Measurements from ENCODE around the gene FKBP1A.
"Not testable (repeated sequence)": the region's sequence is repeated elsewhere in the genome, so short reads cannot be mapped to it uniquely, and the experiment has no call there.

The FKBP1A gene

GRCh38 chr20:1353956-1354355, 38.9 kb downstream of the FKBP1A start:
- peaks cover 90% of the 10 kb centered on the region for H3K36me3 Mint-ChIP-seq (ENCODE audit: low read depth)
- H3K9me3 Mint-ChIP-seq: peaks cover 45% of the 10 kb centered on the region
- no peaks in the 10 kb centered on the region for H3K4me1 Mint-ChIP-seq
- no peaks in the 10 kb centered on the region for H3K27me3 Mint-ChIP-seq (ENCODE audit: low read depth)
- H3K27ac Mint-ChIP-seq: no peak overlapping the region
- no peak for TF ChIP-seq CTCF (IDR thresholded peaks at IDR 0.05; ENCODE audit: unreplicated experiment in 3 of 3)
- H3K4me3 Mint-ChIP-seq: no peak overlapping the region

- Mint-ChIP-seq H3K9me3 (peaks cover 39% of the 10 kb centered on the region), H3K36me3 (ENCODE audit: low read depth) (peaks cover 58% of the 10 kb centered on the region), H3K27me3 (ENCODE audit: low read depth) (no peaks in the 10 kb centered on the region), H3K27ac (no peak overlapping the region), H3K4me3 (no peak overlapping the region), H3K4me1 (no peaks in the 10 kb centered on the region)
- no peak for TF ChIP-seq CTCF (IDR thresholded peaks at IDR 0.05; ENCODE audit: unreplicated experiment in 3 of 3)
Observed at GRCh38 chr20:1346315-1346969, 46.4 kb downstream of the FKBP1A start.

GRCh38 chr20:1345756-1346093, 47.1 kb downstream of the FKBP1A start:
- H3K36me3 Mint-ChIP-seq (ENCODE audit: low read depth): peaks cover 51% of the 10 kb centered on the region
- no peaks in the 10 kb centered on the region for H3K4me1 Mint-ChIP-seq
- no peak overlapping the region for H3K4me3 Mint-ChIP-seq
- H3K9me3 Mint-ChIP-seq: peaks cover 31% of the 10 kb centered on the region
- no peak overlapping the region for H3K27ac Mint-ChIP-seq
- TF ChIP-seq CTCF (IDR thresholded peaks at IDR 0.05; ENCODE audit: unreplicated experiment in 3 of 3): no peak
- no peaks in the 10 kb centered on the region for H3K27me3 Mint-ChIP-seq (ENCODE audit: low read depth)

- Mint-ChIP-seq H3K27me3 (ENCODE audit: low read depth) (no peaks in the 10 kb centered on the region), H3K9me3 (peaks cover 27% of the 10 kb centered on the region), H3K36me3 (ENCODE audit: low read depth) (peaks cover 46% of the 10 kb centered on the region)
Observed at GRCh38 chr20:1345030-1345755, 47.7 kb downstream of the FKBP1A start.

GRCh38 chr20:1343446-1344124, 49.3 kb downstream of the FKBP1A start:
- H3K27me3 Mint-ChIP-seq (ENCODE audit: low read depth); H3K4me3 Mint-ChIP-seq; H3K4me1 Mint-ChIP-seq; H3K27ac Mint-ChIP-seq: not testable (repeated sequence)
- H3K36me3 Mint-ChIP-seq (ENCODE audit: low read depth): peaks cover 31% of the 10 kb centered on the region
- H3K9me3 Mint-ChIP-seq: peaks cover 16% of the 10 kb centered on the region

More at GRCh38 chr20:1345030-1345755, 47.7 kb downstream of the FKBP1A start:
- no peak for TF ChIP-seq CTCF (IDR thresholded peaks at IDR 0.05; ENCODE audit: unreplicated experiment in 3 of 3)
- Mint-ChIP-seq H3K4me3 (no peak overlapping the region), H3K27ac (no peak overlapping the region), H3K4me1 (no peaks in the 10 kb centered on the region)

- Mint-ChIP-seq H3K4me3 (no peak overlapping the region), H3K36me3 (ENCODE audit: low read depth) (peaks cover 16% of the 10 kb centered on the region), H3K27me3 (ENCODE audit: low read depth) (no peaks in the 10 kb centered on the region), H3K27ac (no peak overlapping the region), H3K9me3 (peaks cover 3% of the 10 kb centered on the region), H3K4me1 (no peaks in the 10 kb centered on the region)
- no peak for TF ChIP-seq CTCF (IDR thresholded peaks at IDR 0.05; ENCODE audit: unreplicated experiment in 3 of 3)
Observed at GRCh38 chr20:1341561-1342265, 51.1 kb downstream of the FKBP1A start.

All from nephron (organoid).